T1000 (cell line): ENCODE measurements around the gene COL12A1.
"Not testable (repeated sequence)": the region's sequence is repeated elsewhere in the genome, so short reads cannot be mapped to it uniquely, and the experiment has no call there.

Experiments used
- DNase-seq: peaks from one replicate; lab custom pipeline; 2025; ENCODE audit warnings: mixed read lengths; lab: John Stamatoyannopoulos, UW

COL12A1 gene

GRCh38 chr6:75211920-75212590 lies 6.2 kb upstream of the COL12A1 start:
- DNase-seq: no peak

- no peak for DNase-seq
These were observed 5.3 kb upstream of the COL12A1 start for GRCh38 chr6:75210885-75211739.

- DNase-seq: no peak
These were observed 3.4 kb upstream of the COL12A1 start for GRCh38 chr6:75209184-75209723.

GRCh38 chr6:75208298-75209183 lies 2.7 kb upstream of the COL12A1 start:
- peak; percentile 53 for DNase-seq

- DNase-seq: no peak
These were observed 906 bp upstream of the COL12A1 start for GRCh38 chr6:75206576-75207342.

- DNase-seq: no peak
These were observed 686 bp downstream of the COL12A1 start for GRCh38 chr6:75204959-75205775.

GRCh38 chr6:75204217-75204958 lies 1.5 kb downstream of the COL12A1 start:
- peak; percentile 47 for DNase-seq

- no peak for DNase-seq
These were observed 2.1 kb downstream of the COL12A1 start for GRCh38 chr6:75203721-75204120.

- no peak for DNase-seq
These were observed 3.1 kb downstream of the COL12A1 start for GRCh38 chr6:75202676-75203131.

- DNase-seq: no peak
These were observed 3.8 kb downstream of the COL12A1 start for GRCh38 chr6:75201901-75202672.

- DNase-seq: no peak
These were observed 4.8 kb downstream of the COL12A1 start for GRCh38 chr6:75201021-75201420.

GRCh38 chr6:75199889-75200288 lies 6.0 kb downstream of the COL12A1 start:
- DNase-seq: no peak

GRCh38 chr6:75196081-75196687 lies 9.7 kb downstream of the COL12A1 start:
- DNase-seq: no peak

- no peak for DNase-seq
These were observed 17.5 kb downstream of the COL12A1 start for GRCh38 chr6:75188221-75188925.

- not testable (repeated sequence) for DNase-seq
These were observed 19.3 kb downstream of the COL12A1 start for GRCh38 chr6:75186581-75186980.

- DNase-seq: no peak
These were observed 22.7 kb downstream of the COL12A1 start for GRCh38 chr6:75183099-75183541.

GRCh38 chr6:75180864-75181263 lies 25.0 kb downstream of the COL12A1 start:
- no peak for DNase-seq

GRCh38 chr6:75178757-75179156 lies 27.1 kb downstream of the COL12A1 start:
- DNase-seq: no peak
